Endothelial cell of umbilical vein (primary cell): Measurements from ENCODE around the gene SVEP1.

ENCODE experiments used
- CTCF ChIP-seq, 2 donors: IDR thresholded peaks; 1 replicate in 1 of 2; 2 replicates in 1 of 2; pipeline ENCODE4 v1.5.1; 2011; ENCODE audit warnings: low read length in 2 of 2, mild to moderate bottlenecking in 2 of 2, moderate library complexity in 2 of 2, control low read depth in 1 of 2, inconsistent platforms in 1 of 2, low read depth in 1 of 2; ENCODE audit not compliant: insufficient read depth in 1 of 2; ENCODE audit errors: extremely low read depth in 1 of 2
- EZH2 ChIP-seq: IDR thresholded peaks from 2 replicates; pipeline ENCODE4 v1.6.1; 2012; ENCODE audit warnings: borderline replicate concordance, low read depth, mild to moderate bottlenecking, moderate library complexity, low read length, inconsistent platforms; ENCODE audit not compliant: severe bottlenecking
- FOS ChIP-seq: IDR thresholded peaks from 2 replicates; pipeline ENCODE4 v1.6.1; 2011; ENCODE audit warnings: mild to moderate bottlenecking, low read length, moderate library complexity, borderline replicate concordance; ENCODE audit not compliant: insufficient read depth
- POLR2A ChIP-seq: IDR thresholded peaks from 2 replicates; pipeline ENCODE4 v1.6.1; 2012; ENCODE audit warnings: low read depth, mild to moderate bottlenecking, control low read depth, low read length
- TF ChIP-seq, protein P1 (sequence below): IDR thresholded peaks from 2 replicates; pipeline ENCODE4 v1.6.1; 2011; ENCODE audit not compliant: insufficient read depth, insufficient read length

DNA sequence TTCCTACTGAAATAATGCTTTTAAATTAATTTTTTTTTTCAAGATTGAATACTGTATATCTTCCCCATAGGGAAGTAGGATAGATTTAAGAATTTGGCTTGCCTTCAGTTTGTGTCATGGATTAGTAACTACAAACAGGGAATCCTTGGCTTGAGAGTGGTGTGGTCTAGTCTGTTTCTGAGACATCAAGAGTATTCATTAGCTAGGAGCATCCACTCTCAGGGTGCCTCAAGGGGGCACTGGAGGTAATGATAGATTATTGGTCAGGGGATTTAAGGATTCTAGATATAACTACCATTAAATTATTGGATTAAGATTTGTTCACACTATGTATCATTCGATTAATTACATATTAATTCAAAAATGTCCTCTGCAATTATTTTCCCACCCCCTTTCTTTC is 150.1 kb downstream of the SVEP1 start:
- no peak for TF ChIP-seq CTCF (IDR thresholded peaks at IDR 0.05; ENCODE audit: extremely low read depth in 1 of 2, insufficient read depth in 1 of 2, low read depth in 1 of 2, low read length in 2 of 2)
- TF ChIP-seq POLR2A = no peak
- TF ChIP-seq, protein P1, sequence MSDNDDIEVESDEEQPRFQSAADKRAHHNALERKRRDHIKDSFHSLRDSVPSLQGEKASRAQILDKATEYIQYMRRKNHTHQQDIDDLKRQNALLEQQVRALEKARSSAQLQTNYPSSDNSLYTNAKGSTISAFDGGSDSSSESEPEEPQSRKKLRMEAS = no peak
- no peak for TF ChIP-seq EZH2
- no peak for TF ChIP-seq FOS
